WTC11 (cell line): ENCODE measurements around the gene PREX1. TPM values are rescaled to one million over a fixed set of nuclear protein-coding genes. Genes with fewer than 3 reads are reported as not detected.

Experiments
- ATAC-seq: fragments of 200-7000 bp; cut with Tn5 transposase; 2 replicates; pipeline ENCODE4 v1.10.0; 2021; ENCODE audit warnings: mild to moderate bottlenecking, moderate library complexity
- CTCF ChIA-PET: fragments of 300-600 bp; sonication (Branson Sonifier 250); formaldehyde crosslinking; loops from one replicate; lab custom pipeline; 2021; ENCODE audit warnings: antibody characterized with exemption; lab: Charles Lee
- POLR2A ChIA-PET: fragments of 350-600 bp; sonication (Branson Sonifier 250); formaldehyde crosslinking; loops from one replicate; lab custom pipeline; 2021; ENCODE audit warnings: antibody characterized with exemption; lab: Charles Lee
- DNase-seq: peaks from one replicate; pipeline ENCODE4 v3.0.0; 2021; ENCODE audit warnings: low spot score
- H3K27ac Mint-ChIP-seq: 2 replicates; pipeline ENCODE4 v1.8.0; 2021; ENCODE audit warnings: mixed read lengths
- H3K27me3 Mint-ChIP-seq: 2 replicates; pipeline ENCODE4 v1.8.0; 2021; ENCODE audit warnings: low read depth, mild to moderate bottlenecking, moderate library complexity, mixed read lengths
- H3K36me3 Mint-ChIP-seq: 2 replicates; pipeline ENCODE4 v1.8.0; 2021; ENCODE audit warnings: mixed read lengths
- H3K4me1 Mint-ChIP-seq: 2 replicates; pipeline ENCODE4 v1.8.0; 2022; ENCODE audit warnings: mixed read lengths
- H3K4me3 Mint-ChIP-seq: 2 replicates; pipeline ENCODE4 v1.8.0; 2021; ENCODE audit warnings: mild to moderate bottlenecking, moderate library complexity, mixed read lengths
- H3K9me3 Mint-ChIP-seq: 2 replicates; pipeline ENCODE4 v1.8.0; 2021; ENCODE audit warnings: mixed read lengths
- FOXK1 ChIP-seq: sonication (generic); formaldehyde crosslinking; IDR thresholded peaks from 2 replicates; pipeline ENCODE4 v1.8.0; 2022; ENCODE audit warnings: mild to moderate bottlenecking, moderate library complexity, missing genetic modification reagents
- GABPB1 ChIP-seq: sonication (generic); formaldehyde crosslinking; IDR thresholded peaks from 2 replicates; pipeline ENCODE4 v1.8.1; 2023; ENCODE audit warnings: mild to moderate bottlenecking, missing genetic modification reagents
- JUN ChIP-seq: sonication (generic); formaldehyde crosslinking; IDR thresholded peaks from 2 replicates; pipeline ENCODE4 v1.8.0; 2023; ENCODE audit warnings: mild to moderate bottlenecking, missing genetic modification reagents
- MYBL2 ChIP-seq: sonication (generic); formaldehyde crosslinking; IDR thresholded peaks from 2 replicates; pipeline ENCODE4 v1.8.1; 2023; ENCODE audit warnings: mild to moderate bottlenecking, moderate library complexity, missing genetic modification reagents
- NFYB ChIP-seq: sonication (generic); formaldehyde crosslinking; conservative IDR thresholded peaks from 2 replicates; pipeline ENCODE4 v1.8.0; 2022; ENCODE audit warnings: low read depth, missing genetic modification reagents
- ZBTB21 ChIP-seq: sonication (generic); formaldehyde crosslinking; IDR thresholded peaks from 2 replicates; pipeline ENCODE4 v1.8.1; 2023; ENCODE audit warnings: mild to moderate bottlenecking, missing genetic modification reagents, borderline replicate concordance
- ZNF232 ChIP-seq: sonication (generic); formaldehyde crosslinking; IDR thresholded peaks from 2 replicates; pipeline ENCODE4 v1.8.0; 2022; ENCODE audit warnings: mild to moderate bottlenecking, missing genetic modification reagents
- ZNF317 ChIP-seq: sonication (generic); formaldehyde crosslinking; IDR thresholded peaks from 2 replicates; pipeline ENCODE4 v1.8.1; 2023; ENCODE audit warnings: low read depth, mild to moderate bottlenecking, moderate library complexity, missing genetic modification reagents, borderline replicate concordance
- ZNF416 ChIP-seq: fragments of 250-450 bp; sonication (Bioruptor Pico); IDR thresholded peaks from 2 replicates; pipeline ENCODE4 v1.9.0; 2021; ENCODE audit warnings: mild to moderate bottlenecking, inconsistent platforms
- ZSCAN18 ChIP-seq: fragments of 250-450 bp; sonication (Bioruptor Pico); IDR thresholded peaks from 2 replicates; pipeline ENCODE4 v2.1.2; 2022; ENCODE audit warnings: mild to moderate bottlenecking, moderate library complexity
- total RNA-seq: library from RNA; stranded (reverse); gene quantifications from 3 replicates; pipeline ENCODE4 v1.2.3, GENCODE V29; 2021
- TF ChIP-seq, protein P1 (sequence below): sonication (generic); formaldehyde crosslinking; IDR thresholded peaks from 2 replicates; pipeline ENCODE4 v1.8.1; 2023; ENCODE audit warnings: mild to moderate bottlenecking, moderate library complexity, missing genetic modification reagents
- TF ChIP-seq, protein P2 (sequence below): fragments of 200-600 bp; IDR thresholded peaks from 2 replicates; pipeline ENCODE4 v1.8.0; 2022; ENCODE audit warnings: antibody characterized with exemption
- TF ChIP-seq, protein P3 (sequence below): sonication (generic); formaldehyde crosslinking; IDR thresholded peaks from 2 replicates; pipeline ENCODE4 v1.8.0; 2022; ENCODE audit warnings: missing genetic modification reagents
- TF ChIP-seq, protein P4 (sequence below): sonication (generic); formaldehyde crosslinking; conservative IDR thresholded peaks from 2 replicates; pipeline ENCODE4 v1.8.1; 2023; ENCODE audit warnings: mild to moderate bottlenecking, low read depth, missing genetic modification reagents, moderate library complexity

Gene PREX1
- total RNA-seq, 1 experiment from 2014 or later = 17.3 TPM

DNA sequence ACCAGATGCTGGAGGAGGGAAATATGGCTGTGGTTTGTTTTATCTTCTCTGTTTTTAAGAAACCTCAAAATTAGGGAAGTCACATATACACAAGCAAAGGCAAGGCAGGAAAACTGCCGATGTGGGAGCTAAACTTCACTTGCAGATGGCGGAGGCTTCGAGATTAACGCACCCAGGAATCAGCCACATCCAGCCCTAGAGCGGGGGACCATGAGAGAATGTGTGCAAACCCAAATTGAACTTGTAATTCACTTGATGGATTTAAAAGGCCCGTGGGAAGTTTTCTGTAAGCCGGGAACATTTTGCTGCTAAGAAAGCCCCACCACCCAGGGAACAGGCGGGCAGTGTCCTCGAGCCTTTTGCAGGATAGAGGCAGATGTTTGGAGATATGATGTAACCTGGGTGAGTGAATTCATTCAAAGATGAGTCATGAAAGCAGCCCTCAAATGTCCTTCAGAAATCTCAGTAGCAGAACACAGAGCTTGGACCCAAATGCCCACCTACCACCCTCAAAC lies 39.9 kb downstream of the PREX1 start:
- Mint-ChIP-seq H3K9me3 (no peaks in the 10 kb centered on the region), H3K36me3 (no peaks in the 10 kb centered on the region), H3K4me1 (peaks cover 22% of the 10 kb centered on the region), H3K27me3 (no peaks in the 10 kb centered on the region), H3K4me3 (no peak overlapping the region), H3K27ac (no peak overlapping the region)
- ChIA-PET POLR2A (interaction anchor here (0.6 to 1.0 kb wide), 2 partner anchors 13 to 45 kb away, joined by 3 to 4 read pairs; no protein-coding TSS in a partner anchor), CTCF (interaction anchor here (1.4 to 1.5 kb wide), 2 partner anchors 10 to 130 kb away, joined by 4 to 10 read pairs; no protein-coding TSS in a partner anchor)
- ATAC-seq (no peak), DNase-seq (no peak)
- TF ChIP-seq, protein P1, sequence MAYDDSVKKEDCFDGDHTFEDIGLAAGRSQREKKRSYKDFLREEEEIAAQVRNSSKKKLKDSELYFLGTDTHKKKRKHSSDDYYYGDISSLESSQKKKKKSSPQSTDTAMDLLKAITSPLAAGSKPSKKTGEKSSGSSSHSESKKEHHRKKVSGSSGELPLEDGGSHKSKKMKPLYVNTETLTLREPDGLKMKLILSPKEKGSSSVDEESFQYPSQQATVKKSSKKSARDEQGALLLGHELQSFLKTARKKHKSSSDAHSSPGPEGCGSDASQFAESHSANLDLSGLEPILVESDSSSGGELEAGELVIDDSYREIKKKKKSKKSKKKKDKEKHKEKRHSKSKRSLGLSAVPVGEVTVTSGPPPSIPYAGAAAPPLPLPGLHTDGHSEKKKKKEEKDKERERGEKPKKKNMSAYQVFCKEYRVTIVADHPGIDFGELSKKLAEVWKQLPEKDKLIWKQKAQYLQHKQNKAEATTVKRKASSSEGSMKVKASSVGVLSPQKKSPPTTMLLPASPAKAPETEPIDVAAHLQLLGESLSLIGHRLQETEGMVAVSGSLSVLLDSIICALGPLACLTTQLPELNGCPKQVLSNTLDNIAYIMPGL = no peak
- TF ChIP-seq ZNF232 = no peak
- TF ChIP-seq, protein P2, sequence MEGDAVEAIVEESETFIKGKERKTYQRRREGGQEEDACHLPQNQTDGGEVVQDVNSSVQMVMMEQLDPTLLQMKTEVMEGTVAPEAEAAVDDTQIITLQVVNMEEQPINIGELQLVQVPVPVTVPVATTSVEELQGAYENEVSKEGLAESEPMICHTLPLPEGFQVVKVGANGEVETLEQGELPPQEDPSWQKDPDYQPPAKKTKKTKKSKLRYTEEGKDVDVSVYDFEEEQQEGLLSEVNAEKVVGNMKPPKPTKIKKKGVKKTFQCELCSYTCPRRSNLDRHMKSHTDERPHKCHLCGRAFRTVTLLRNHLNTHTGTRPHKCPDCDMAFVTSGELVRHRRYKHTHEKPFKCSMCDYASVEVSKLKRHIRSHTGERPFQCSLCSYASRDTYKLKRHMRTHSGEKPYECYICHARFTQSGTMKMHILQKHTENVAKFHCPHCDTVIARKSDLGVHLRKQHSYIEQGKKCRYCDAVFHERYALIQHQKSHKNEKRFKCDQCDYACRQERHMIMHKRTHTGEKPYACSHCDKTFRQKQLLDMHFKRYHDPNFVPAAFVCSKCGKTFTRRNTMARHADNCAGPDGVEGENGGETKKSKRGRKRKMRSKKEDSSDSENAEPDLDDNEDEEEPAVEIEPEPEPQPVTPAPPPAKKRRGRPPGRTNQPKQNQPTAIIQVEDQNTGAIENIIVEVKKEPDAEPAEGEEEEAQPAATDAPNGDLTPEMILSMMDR = no peak
- TF ChIP-seq GABPB1 (CRISPR knock-in tag) = 0 out of 2 replicates have a peak, but pooled peaks have one; percentile 32
- TF ChIP-seq ZBTB21 (CRISPR knock-in tag) = no peak
- no peak for TF ChIP-seq ZSCAN18 (CRISPR knock-in tag)
- TF ChIP-seq, protein P3, sequence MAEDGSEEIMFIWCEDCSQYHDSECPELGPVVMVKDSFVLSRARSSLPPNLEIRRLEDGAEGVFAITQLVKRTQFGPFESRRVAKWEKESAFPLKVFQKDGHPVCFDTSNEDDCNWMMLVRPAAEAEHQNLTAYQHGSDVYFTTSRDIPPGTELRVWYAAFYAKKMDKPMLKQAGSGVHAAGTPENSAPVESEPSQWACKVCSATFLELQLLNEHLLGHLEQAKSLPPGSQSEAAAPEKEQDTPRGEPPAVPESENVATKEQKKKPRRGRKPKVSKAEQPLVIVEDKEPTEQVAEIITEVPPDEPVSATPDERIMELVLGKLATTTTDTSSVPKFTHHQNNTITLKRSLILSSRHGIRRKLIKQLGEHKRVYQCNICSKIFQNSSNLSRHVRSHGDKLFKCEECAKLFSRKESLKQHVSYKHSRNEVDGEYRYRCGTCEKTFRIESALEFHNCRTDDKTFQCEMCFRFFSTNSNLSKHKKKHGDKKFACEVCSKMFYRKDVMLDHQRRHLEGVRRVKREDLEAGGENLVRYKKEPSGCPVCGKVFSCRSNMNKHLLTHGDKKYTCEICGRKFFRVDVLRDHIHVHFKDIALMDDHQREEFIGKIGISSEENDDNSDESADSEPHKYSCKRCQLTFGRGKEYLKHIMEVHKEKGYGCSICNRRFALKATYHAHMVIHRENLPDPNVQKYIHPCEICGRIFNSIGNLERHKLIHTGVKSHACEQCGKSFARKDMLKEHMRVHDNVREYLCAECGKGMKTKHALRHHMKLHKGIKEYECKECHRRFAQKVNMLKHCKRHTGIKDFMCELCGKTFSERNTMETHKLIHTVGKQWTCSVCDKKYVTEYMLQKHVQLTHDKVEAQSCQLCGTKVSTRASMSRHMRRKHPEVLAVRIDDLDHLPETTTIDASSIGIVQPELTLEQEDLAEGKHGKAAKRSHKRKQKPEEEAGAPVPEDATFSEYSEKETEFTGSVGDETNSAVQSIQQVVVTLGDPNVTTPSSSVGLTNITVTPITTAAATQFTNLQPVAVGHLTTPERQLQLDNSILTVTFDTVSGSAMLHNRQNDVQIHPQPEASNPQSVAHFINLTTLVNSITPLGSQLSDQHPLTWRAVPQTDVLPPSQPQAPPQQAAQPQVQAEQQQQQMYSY (CRISPR knock-in tag) = no peak

DNA sequence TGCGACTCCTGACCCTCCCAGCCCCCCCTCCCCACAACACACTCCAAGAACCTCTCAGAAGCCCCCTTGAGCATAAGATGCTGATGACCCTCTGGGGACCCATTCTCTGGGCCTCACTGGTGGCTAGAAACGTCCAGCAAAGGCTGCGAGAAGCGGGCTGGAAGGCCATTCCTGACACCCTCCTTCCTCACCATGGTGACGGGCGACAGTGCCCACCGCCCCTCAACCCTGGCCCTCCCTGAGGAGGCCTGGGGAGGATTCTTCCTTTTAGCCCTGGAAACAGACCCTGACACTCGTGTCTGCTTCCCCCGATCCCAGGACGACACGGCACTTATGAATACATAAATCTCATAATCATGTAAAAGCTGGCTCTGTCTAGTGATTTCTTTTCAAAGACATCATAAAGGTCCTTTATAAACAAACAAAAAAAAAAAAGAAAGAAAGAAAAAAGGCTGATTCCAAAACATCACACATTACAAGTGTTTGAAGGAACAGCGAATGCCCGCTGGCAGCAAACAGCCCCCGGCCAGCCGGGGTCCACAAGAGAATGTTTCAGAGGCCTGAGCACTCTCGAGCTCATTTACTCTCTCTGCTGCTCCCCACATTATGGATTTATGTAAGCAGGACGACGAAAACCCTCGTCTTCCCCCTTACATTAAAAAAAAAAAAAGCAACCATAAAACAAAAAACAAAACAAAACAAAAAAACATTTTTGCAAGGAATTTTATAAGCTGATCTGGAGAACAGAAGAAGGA lies 40.7 kb downstream of the PREX1 start:
- no peak overlapping the region for H3K4me3 Mint-ChIP-seq
- ChIA-PET CTCF (interaction anchor here (1.4 to 1.5 kb wide), 2 partner anchors 10 to 129 kb away, joined by 4 to 10 read pairs; no protein-coding TSS in a partner anchor), POLR2A (interaction anchor here (0.6 kb wide), 1 partner anchor 46 kb away, joined by 4 read pairs; no protein-coding TSS in a partner anchor)
- TF ChIP-seq JUN = no peak
- TF ChIP-seq, protein P1 = no peak
- TF ChIP-seq NFYB (CRISPR knock-in tag) = no peak
- TF ChIP-seq FOXK1 (CRISPR knock-in tag) = no peak
- TF ChIP-seq, protein P4, sequence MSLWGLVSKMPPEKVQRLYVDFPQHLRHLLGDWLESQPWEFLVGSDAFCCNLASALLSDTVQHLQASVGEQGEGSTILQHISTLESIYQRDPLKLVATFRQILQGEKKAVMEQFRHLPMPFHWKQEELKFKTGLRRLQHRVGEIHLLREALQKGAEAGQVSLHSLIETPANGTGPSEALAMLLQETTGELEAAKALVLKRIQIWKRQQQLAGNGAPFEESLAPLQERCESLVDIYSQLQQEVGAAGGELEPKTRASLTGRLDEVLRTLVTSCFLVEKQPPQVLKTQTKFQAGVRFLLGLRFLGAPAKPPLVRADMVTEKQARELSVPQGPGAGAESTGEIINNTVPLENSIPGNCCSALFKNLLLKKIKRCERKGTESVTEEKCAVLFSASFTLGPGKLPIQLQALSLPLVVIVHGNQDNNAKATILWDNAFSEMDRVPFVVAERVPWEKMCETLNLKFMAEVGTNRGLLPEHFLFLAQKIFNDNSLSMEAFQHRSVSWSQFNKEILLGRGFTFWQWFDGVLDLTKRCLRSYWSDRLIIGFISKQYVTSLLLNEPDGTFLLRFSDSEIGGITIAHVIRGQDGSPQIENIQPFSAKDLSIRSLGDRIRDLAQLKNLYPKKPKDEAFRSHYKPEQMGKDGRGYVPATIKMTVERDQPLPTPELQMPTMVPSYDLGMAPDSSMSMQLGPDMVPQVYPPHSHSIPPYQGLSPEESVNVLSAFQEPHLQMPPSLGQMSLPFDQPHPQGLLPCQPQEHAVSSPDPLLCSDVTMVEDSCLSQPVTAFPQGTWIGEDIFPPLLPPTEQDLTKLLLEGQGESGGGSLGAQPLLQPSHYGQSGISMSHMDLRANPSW (CRISPR knock-in tag) = no peak
- no peak for TF ChIP-seq ZNF416 (CRISPR knock-in tag)
- TF ChIP-seq ZNF317 (CRISPR knock-in tag) = no peak
- no peak for TF ChIP-seq MYBL2
- TF ChIP-seq, all 79 proteins: peak for 0
- Mint-ChIP-seq H3K27me3 (no peaks in the 10 kb centered on the region), H3K27ac (no peak overlapping the region), H3K9me3 (no peaks in the 10 kb centered on the region), H3K36me3 (no peaks in the 10 kb centered on the region), H3K4me1 (peaks cover 22% of the 10 kb centered on the region)
- no peak for ATAC-seq
- DNase-seq = no peak
